Uterus (tissue), 4 donors: ENCODE data around the gene CFAP20DC. TPM values are rescaled to one million over a fixed set of nuclear protein-coding genes. Genes with fewer than 3 reads are reported as not detected.
"Not testable (repeated sequence)": the region's sequence is repeated elsewhere in the genome, so short reads cannot be mapped to it uniquely, and the experiment has no call there.

ENCODE experiments used
- DNase-seq, 2 donors: peaks; one replicate each; pipeline ENCODE4 v3.0.0-alpha.2; 2019 to 2020
- H3K27ac ChIP-seq, 2 donors: fragments of 200-600 bp; sonication (generic); 1 replicate in 1 of 2; 2 replicates in 1 of 2; pipeline ENCODE4 v1.5.1; 2016 to 2018
- H3K27me3 ChIP-seq, 2 donors: fragments of 200-600 bp; sonication (generic); one replicate each; pipeline ENCODE4 v1.5.1; 2018 to 2019; ENCODE audit warnings: control low read depth in 1 of 2
- H3K36me3 ChIP-seq, 2 donors: fragments of 200-600 bp; sonication (generic); one replicate each; pipeline ENCODE4 v1.5.1; 2019; ENCODE audit warnings: control low read depth in 1 of 2
- H3K4me1 ChIP-seq, 2 donors: fragments of 200-600 bp; sonication (generic); one replicate each; pipeline ENCODE4 v1.5.1; 2018 to 2019; ENCODE audit warnings: control low read depth in 1 of 2
- H3K4me3 ChIP-seq, 2 donors: fragments of 200-600 bp; sonication (generic); 1 replicate in 1 of 2; 2 replicates in 1 of 2; pipeline ENCODE4 v1.5.1; 2018 to 2019; ENCODE audit warnings: mild to moderate bottlenecking in 1 of 2
- H3K9me3 ChIP-seq, 2 donors: fragments of 200-600 bp; sonication (generic); one replicate each; pipeline ENCODE4 v1.5.1; 2019; ENCODE audit warnings: control low read depth in 1 of 2
- CTCF ChIP-seq, 4 experiments: fragments of 200-600 bp in 2 of 4; fragments of 450-650 bp in 2 of 4; sonication (generic) in 2 of 4; IDR thresholded peaks; one replicate each; pipeline ENCODE4 v1.5.1; 2016 to 2019; ENCODE audit warnings: antibody characterized with exemption in 4 of 4, mild to moderate bottlenecking in 2 of 4, moderate library complexity in 1 of 4
- POLR2A ChIP-seq, 2 donors: fragments of 450-650 bp; IDR thresholded peaks; one replicate each; pipeline ENCODE4 v1.6.1; 2016; ENCODE audit warnings: antibody characterized with exemption in 2 of 2, mild to moderate bottlenecking in 1 of 2, moderate library complexity in 1 of 2
- intact Hi-C: fragments of 100-400 bp; cut with DNase I; formaldehyde crosslinking; loops from one replicate; pipeline ENCODE4 v1.15.1; 2023; ENCODE audit warnings: low total_unique reads
- total RNA-seq, 4 donors: library from RNA; depleted of rRNA in 3 of 4; stranded (reverse); fragments of >200 nt in 3 of 4; gene quantifications; one replicate each; pipeline versions ENCODE4 v1.1.0 to v1.2.4, GENCODE V29; 2014 to 2023
- donor health status: DM: yes; HTN: yes; CAD: no.

CFAP20DC gene
- total RNA-seq, 4 donors from 2014 or later: under 0.01 to 5.1 TPM; not detected in 2

GRCh38 chr3:58719684-58720083 lies 330.1 kb downstream of the CFAP20DC start:
- Histone ChIP-seq H3K27ac (no peak overlapping the region), H3K36me3 (no peaks in the 10 kb centered on the region), H3K4me1 (no peaks in the 10 kb centered on the region), H3K9me3 (no peaks in the 10 kb centered on the region), H3K4me3 (no peak overlapping the region), H3K27me3 (no peaks in the 10 kb centered on the region)
- intact Hi-C loops: no loop called here
- TF ChIP-seq POLR2A (IDR thresholded peaks at IDR 0.05): no peak
- no peak for TF ChIP-seq CTCF (IDR thresholded peaks at IDR 0.05)
- DNase-seq: no peak

- H3K9me3 ChIP-seq: no peaks in the 10 kb centered on the region
- intact Hi-C loops: no loop called here
- no peaks in the 10 kb centered on the region for H3K27me3 ChIP-seq
- no peaks in the 10 kb centered on the region for H3K36me3 ChIP-seq
- H3K4me1 ChIP-seq: no peaks in the 10 kb centered on the region
- no peak overlapping the region for H3K4me3 ChIP-seq
- no peak for DNase-seq
- H3K27ac ChIP-seq: no peak overlapping the region
- TF ChIP-seq POLR2A (IDR thresholded peaks at IDR 0.05) (no peak), CTCF (IDR thresholded peaks at IDR 0.05) (no peak)
These were observed 336.0 kb downstream of the CFAP20DC start for GRCh38 chr3:58713715-58714401.

GRCh38 chr3:58711871-58712270 lies 338.0 kb downstream of the CFAP20DC start:
- Histone ChIP-seq H3K27me3 (no peaks in the 10 kb centered on the region), H3K36me3 (no peaks in the 10 kb centered on the region), H3K4me1 (no peaks in the 10 kb centered on the region), H3K27ac (no peak overlapping the region), H3K9me3 (no peaks in the 10 kb centered on the region), H3K4me3 (no peak overlapping the region)
- DNase-seq: no peak
- intact Hi-C loops: no loop called here
- TF ChIP-seq POLR2A (IDR thresholded peaks at IDR 0.05): no peak
- no peak for TF ChIP-seq CTCF (IDR thresholded peaks at IDR 0.05)

- H3K27me3 ChIP-seq, H3K9me3 ChIP-seq, intact Hi-C loops: not testable (repeated sequence)
These were observed 340.8 kb downstream of the CFAP20DC start for GRCh38 chr3:58708983-58709382.

GRCh38 chr3:58708116-58708791 lies 341.6 kb downstream of the CFAP20DC start:
- H3K27ac ChIP-seq: no peak overlapping the region
- H3K4me1 ChIP-seq: no peaks in the 10 kb centered on the region
- H3K27me3 ChIP-seq: no peaks in the 10 kb centered on the region
- intact Hi-C loops: no loop called here
- no peaks in the 10 kb centered on the region for H3K9me3 ChIP-seq
- no peaks in the 10 kb centered on the region for H3K36me3 ChIP-seq
- no peak for DNase-seq
- H3K4me3 ChIP-seq: no peak overlapping the region
- TF ChIP-seq POLR2A (IDR thresholded peaks at IDR 0.05) (no peak), CTCF (IDR thresholded peaks at IDR 0.05) (no peak)

More at GRCh38 chr3:58708983-58709382, 340.8 kb downstream of the CFAP20DC start:
- H3K4me3 ChIP-seq, DNase-seq, H3K4me1 ChIP-seq, H3K36me3 ChIP-seq, H3K27ac ChIP-seq: not testable (repeated sequence)
